Adrenal gland (tissue), 5 donors: ENCODE data around the gene ADAM19.

Experiments
- POLR2A ChIP-seq, 2 donors: fragments of 450-650 bp; IDR thresholded peaks; one replicate each; pipeline ENCODE4 v1.6.1; 2017; ENCODE audit warnings: antibody characterized with exemption in 2 of 2, mild to moderate bottlenecking in 2 of 2, moderate library complexity in 1 of 2
- TF ChIP-seq, protein P1 (sequence below), 6 experiments: fragments of 450-650 bp in 4 of 6; fragments of 200-600 bp in 2 of 6; sonication (generic) in 1 of 6; IDR thresholded peaks; 1 replicate in 5 of 6; 2 replicates in 1 of 6; pipeline versions ENCODE4 v1.5.1 to v1.8.0; 2016 to 2021; ENCODE audit warnings: antibody characterized with exemption in 6 of 6, mild to moderate bottlenecking in 2 of 6, moderate library complexity in 1 of 6
- donor health status: DM: no; HTN: no; CAD: no.

DNA sequence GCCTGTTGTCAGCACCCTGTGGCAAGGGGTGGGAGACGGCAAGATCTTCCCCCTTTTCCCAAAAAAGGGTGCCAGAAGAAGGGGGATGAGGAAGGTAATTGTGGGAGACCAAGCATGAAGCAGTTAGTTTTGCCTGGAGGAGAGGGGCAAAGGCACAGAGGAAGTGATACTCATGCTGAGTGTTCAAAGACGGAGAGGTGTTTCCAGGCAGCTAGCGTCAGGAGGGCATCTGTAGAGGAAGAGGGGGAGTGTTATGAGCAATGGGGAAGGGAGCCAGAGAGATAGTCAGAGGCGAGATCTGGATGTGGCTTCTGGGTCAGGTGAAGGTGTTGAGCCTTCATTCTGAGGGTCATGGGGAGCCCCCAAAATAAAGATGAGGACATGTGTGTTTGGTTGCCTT is 26.9 kb upstream of the ADAM19 start:
- TF ChIP-seq, protein P1, sequence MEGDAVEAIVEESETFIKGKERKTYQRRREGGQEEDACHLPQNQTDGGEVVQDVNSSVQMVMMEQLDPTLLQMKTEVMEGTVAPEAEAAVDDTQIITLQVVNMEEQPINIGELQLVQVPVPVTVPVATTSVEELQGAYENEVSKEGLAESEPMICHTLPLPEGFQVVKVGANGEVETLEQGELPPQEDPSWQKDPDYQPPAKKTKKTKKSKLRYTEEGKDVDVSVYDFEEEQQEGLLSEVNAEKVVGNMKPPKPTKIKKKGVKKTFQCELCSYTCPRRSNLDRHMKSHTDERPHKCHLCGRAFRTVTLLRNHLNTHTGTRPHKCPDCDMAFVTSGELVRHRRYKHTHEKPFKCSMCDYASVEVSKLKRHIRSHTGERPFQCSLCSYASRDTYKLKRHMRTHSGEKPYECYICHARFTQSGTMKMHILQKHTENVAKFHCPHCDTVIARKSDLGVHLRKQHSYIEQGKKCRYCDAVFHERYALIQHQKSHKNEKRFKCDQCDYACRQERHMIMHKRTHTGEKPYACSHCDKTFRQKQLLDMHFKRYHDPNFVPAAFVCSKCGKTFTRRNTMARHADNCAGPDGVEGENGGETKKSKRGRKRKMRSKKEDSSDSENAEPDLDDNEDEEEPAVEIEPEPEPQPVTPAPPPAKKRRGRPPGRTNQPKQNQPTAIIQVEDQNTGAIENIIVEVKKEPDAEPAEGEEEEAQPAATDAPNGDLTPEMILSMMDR (IDR thresholded peaks at IDR 0.05), result no peak
- no peak for TF ChIP-seq POLR2A (IDR thresholded peaks at IDR 0.05)
